Measurements from ENCODE around the gene NDFIP1. TPM values are rescaled to one million over a fixed set of nuclear protein-coding genes. Genes with fewer than 3 reads are reported as not detected.

Gene NDFIP1
- total and polyA plus RNA-seq, 10 of the 15 experiments (the other 5 are each of a cell fraction or from before 2014, with no cell fraction given): 0.08 to 2.7 (median 0.92) TPM

- H3K79me2 ChIP-seq (ENCODE audit: control insufficient read depth, insufficient read depth, low read length): no peaks in the 10 kb centered on the region
- no peak overlapping the region for H3K4me3 ChIP-seq
- DNase-seq (ENCODE audit: low read depth, low spot score) (no peak), FAIRE-seq (no peak), ATAC-seq (no peak)
- no peak overlapping the region for H3K27ac ChIP-seq (ENCODE audit: control insufficient read depth, insufficient read depth)
- in situ Hi-C loops (cut with MboI): no loop called here
- intact Hi-C loops (cut with micrococcal nuclease; ENCODE audit: unreplicated experiment): no loop called here
- H4K20me1 ChIP-seq (ENCODE audit: control insufficient read depth, insufficient read depth): no peaks in the 10 kb centered on the region
- ChIA-PET RAD21 (ENCODE audit: unreplicated experiment) (no interaction called here), POLR2A (no interaction called here), SMC1A (ENCODE audit: uncharacterized antibody, unreplicated experiment) (interaction anchor here (0.7 kb wide), 1 partner anchor 9 kb away, joined by 3 read pairs; no protein-coding TSS in a partner anchor), CTCF (no interaction called here)
- BruUV-seq (replicated peaks): no TSS peak
- H3K36me3 ChIP-seq (ENCODE audit: control insufficient read depth in 2 of 2, insufficient read depth in 2 of 2, low read length in 1 of 2): no peaks in the 10 kb centered on the region
- H3K4me1 ChIP-seq (ENCODE audit: control insufficient read depth, insufficient read depth, low read length): no peaks in the 10 kb centered on the region
- H3K4me2 ChIP-seq (ENCODE audit: control insufficient read depth, insufficient read depth): no peak overlapping the region
- TF ChIP-seq YY1 (IDR thresholded peaks at IDR 0.05; ENCODE audit: low read depth, low read length) (no peak), JUNB (IDR thresholded peaks at IDR 0.05) (no peak), ASH2L (IDR thresholded peaks at IDR 0.05; ENCODE audit: borderline replicate concordance, low read depth) (no peak), SPI1 (IDR thresholded peaks at IDR 0.05; ENCODE audit: borderline replicate concordance, insufficient read depth, low read depth, low read length) (no peak), SP1 (IDR thresholded peaks at IDR 0.05; ENCODE audit: low read depth, low read length) (no peak), SIN3A (IDR thresholded peaks at IDR 0.05; ENCODE audit: low read depth, low read length) (no peak), HSF1 (IDR thresholded peaks at IDR 0.05; ENCODE audit: low read depth, low read length) (no peak), KAT2A (conservative IDR thresholded peaks at IDR 0.05; ENCODE audit: control insufficient read depth, low read depth, low read length) (no peak), IRF3 (IDR thresholded peaks at IDR 0.05) (no peak), EED (IDR thresholded peaks at IDR 0.05; ENCODE audit: low read depth) (no peak), LARP7 (IDR thresholded peaks at IDR 0.05) (no peak), EZH2 (IDR thresholded peaks at IDR 0.05; ENCODE audit: borderline replicate concordance, control insufficient read depth, low read depth, low read length) (no peak), ETV6 (conservative IDR thresholded peaks at IDR 0.05 in 1 of 2, IDR thresholded peaks at IDR 0.05 in 1 of 2; ENCODE audit: borderline replicate concordance in 1 of 2, low read depth in 1 of 2) (no peak), ZSCAN29 (IDR thresholded peaks at IDR 0.05) (no peak), MAX (IDR thresholded peaks at IDR 0.05; ENCODE audit: low read depth, low read length) (no peak), PBX3 (IDR thresholded peaks at IDR 0.05; ENCODE audit: insufficient replicate concordance, low read depth, low read length) (no peak)
- no peak overlapping the region for H3K9ac ChIP-seq (ENCODE audit: control insufficient read depth, insufficient read depth, low read length)
- H2AFZ ChIP-seq (ENCODE audit: control insufficient read depth, low read depth, low read length): no peak overlapping the region
- no peaks in the 10 kb centered on the region; a peak in 1 of 4 replicates for H3K27me3 ChIP-seq (replicated peaks in 1 of 2; ENCODE audit: control insufficient read depth in 2 of 2, insufficient read depth in 2 of 2, low read length in 1 of 2)
- WGBS (ENCODE audit: insufficient coverage, insufficient replicate concordance, low lambda C conversion rate, missing lambda C conversion rate): 71% methylated on average over 1 of the region's 1 CpG
- no peaks in the 10 kb centered on the region for H3K9me3 ChIP-seq (replicated peaks; ENCODE audit: control insufficient read depth, insufficient read depth, low read length)
These were observed 29.9 kb upstream of the NDFIP1 start for GRCh38 chr5:142078706-142079105.

Data from GM12878 (cell line).